ENCODE measurements around the gene STMN1.

Gene STMN1

GRCh38 chr1:25878690-25879089 lies 27.5 kb downstream of the STMN1 start:
- TF ChIP-seq, protein P1, sequence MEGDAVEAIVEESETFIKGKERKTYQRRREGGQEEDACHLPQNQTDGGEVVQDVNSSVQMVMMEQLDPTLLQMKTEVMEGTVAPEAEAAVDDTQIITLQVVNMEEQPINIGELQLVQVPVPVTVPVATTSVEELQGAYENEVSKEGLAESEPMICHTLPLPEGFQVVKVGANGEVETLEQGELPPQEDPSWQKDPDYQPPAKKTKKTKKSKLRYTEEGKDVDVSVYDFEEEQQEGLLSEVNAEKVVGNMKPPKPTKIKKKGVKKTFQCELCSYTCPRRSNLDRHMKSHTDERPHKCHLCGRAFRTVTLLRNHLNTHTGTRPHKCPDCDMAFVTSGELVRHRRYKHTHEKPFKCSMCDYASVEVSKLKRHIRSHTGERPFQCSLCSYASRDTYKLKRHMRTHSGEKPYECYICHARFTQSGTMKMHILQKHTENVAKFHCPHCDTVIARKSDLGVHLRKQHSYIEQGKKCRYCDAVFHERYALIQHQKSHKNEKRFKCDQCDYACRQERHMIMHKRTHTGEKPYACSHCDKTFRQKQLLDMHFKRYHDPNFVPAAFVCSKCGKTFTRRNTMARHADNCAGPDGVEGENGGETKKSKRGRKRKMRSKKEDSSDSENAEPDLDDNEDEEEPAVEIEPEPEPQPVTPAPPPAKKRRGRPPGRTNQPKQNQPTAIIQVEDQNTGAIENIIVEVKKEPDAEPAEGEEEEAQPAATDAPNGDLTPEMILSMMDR (IDR thresholded peaks at IDR 0.05; ENCODE audit: control extremely low read depth, extremely low read depth, low read depth, missing control alignments): no peak
- no peak for DNase-seq (ENCODE audit: extremely low spot score)
- POLR2A ChIA-PET: no interaction called here
- CTCF ChIA-PET: interaction anchor here (4.7 to 9.2 kb wide), 2 partner anchors 17 to 18 kb away, joined by 34 to 59 read pairs; no protein-coding TSS in a partner anchor

DNA sequence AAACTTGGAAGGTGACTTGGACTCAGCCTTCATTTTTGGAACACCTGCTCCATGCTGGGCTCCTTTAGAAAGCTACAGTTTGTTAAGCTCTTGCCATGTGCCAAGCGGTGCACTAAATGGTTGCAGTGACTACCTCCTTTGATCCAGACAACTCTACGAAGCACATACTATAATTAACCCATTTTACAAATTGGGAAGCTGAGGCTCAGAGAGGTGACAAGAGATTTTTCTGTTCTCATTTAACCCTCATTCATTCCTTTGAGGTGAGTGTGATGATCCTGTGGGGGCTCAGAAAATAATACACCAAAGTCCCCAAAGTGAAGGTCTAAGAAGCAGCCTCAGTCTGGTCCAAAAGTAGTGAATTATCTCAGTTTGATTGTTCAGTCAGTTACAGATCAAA lies 29.1 kb downstream of the STMN1 start:
- TF ChIP-seq, protein P1 (IDR thresholded peaks at IDR 0.05; ENCODE audit: control extremely low read depth, extremely low read depth, low read depth, missing control alignments): no peak
- DNase-seq (ENCODE audit: extremely low spot score): no peak
- POLR2A ChIA-PET: no interaction called here
- CTCF ChIA-PET: interaction anchor here (1.1 to 4.7 kb wide), 3 partner anchors 18 to 41 kb away, joined by 3 to 34 read pairs (median 3); no protein-coding TSS in a partner anchor

- POLR2A ChIA-PET: no interaction called here
- TF ChIP-seq, protein P1 (IDR thresholded peaks at IDR 0.05; ENCODE audit: control extremely low read depth, extremely low read depth, low read depth, missing control alignments): no peak
- DNase-seq (ENCODE audit: extremely low spot score): no peak
- CTCF ChIA-PET: interaction anchor here (1.1 to 4.7 kb wide), 2 partner anchors 19 to 41 kb away, joined by 3 to 34 read pairs; no protein-coding TSS in a partner anchor
These were observed 29.5 kb downstream of the STMN1 start for GRCh38 chr1:25876693-25877077.

GRCh38 chr1:25875856-25876692 lies 30.1 kb downstream of the STMN1 start:
- ChIA-PET POLR2A (interaction anchor here (0.6 to 1.4 kb wide), 3 partner anchors 12 to 976 kb away, joined by 3 read pairs; no protein-coding TSS in a partner anchor), CTCF (interaction anchor here (1.1 to 4.7 kb wide), 6 partner anchors 14 to 121 kb away, joined by 3 to 34 read pairs (median 5); partner anchors contain the start of gene PAFAH2)
- no peak for DNase-seq (ENCODE audit: extremely low spot score)
- TF ChIP-seq, protein P1 (IDR thresholded peaks at IDR 0.05; ENCODE audit: control extremely low read depth, extremely low read depth, low read depth, missing control alignments): no peak

DNA sequence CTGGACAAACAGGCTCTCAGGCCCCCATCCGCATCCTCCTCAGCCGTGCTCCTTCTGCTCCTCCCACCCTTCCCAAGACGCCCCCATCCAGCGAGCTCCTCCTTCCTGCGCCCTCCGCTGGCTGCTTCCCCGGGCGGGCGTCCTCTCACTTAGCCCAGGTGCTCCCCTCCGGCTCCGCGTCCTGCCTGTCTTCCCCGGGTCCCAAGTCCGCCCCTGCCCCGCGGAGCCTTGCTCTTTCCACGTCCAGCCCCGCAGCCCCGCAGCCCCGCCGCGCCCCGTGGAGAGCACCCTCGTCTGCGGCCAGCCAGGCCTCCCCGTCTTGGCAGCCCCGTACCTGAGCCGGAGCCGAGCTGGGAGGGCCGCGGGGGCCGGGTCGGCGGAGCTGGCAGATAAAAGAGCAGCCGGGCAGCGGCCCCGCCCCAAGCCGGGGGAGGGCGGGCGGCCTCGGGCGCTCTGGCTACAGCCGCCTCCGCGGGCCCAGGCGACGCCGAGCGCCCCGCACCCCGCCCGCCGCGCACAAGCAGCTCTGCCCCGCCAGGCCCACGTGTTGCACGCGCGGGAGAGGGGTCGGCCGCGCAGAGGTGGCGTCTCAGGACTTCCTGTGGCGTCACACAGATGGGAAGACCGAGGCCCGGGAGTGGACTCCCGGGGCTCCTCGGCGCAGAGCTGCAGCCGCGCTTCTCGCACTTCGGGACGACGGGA lies 30.9 kb downstream of the STMN1 start, which contains the start of gene PAQR7:
Gene PAQR7 (minus strand): TSS at position 555 of the 702 bp plus-strand sequence. CDS start 11,869 bp downstream, outside the sequence.
- CTCF ChIA-PET: interaction anchor here (1.1 to 4.7 kb wide), 6 partner anchors 15 to 122 kb away, joined by 3 to 34 read pairs (median 5); partner anchors contain the start of gene PAFAH2
- TF ChIP-seq, protein P1 (IDR thresholded peaks at IDR 0.05; ENCODE audit: control extremely low read depth, extremely low read depth, low read depth, missing control alignments): peak; percentile 41

DNA sequence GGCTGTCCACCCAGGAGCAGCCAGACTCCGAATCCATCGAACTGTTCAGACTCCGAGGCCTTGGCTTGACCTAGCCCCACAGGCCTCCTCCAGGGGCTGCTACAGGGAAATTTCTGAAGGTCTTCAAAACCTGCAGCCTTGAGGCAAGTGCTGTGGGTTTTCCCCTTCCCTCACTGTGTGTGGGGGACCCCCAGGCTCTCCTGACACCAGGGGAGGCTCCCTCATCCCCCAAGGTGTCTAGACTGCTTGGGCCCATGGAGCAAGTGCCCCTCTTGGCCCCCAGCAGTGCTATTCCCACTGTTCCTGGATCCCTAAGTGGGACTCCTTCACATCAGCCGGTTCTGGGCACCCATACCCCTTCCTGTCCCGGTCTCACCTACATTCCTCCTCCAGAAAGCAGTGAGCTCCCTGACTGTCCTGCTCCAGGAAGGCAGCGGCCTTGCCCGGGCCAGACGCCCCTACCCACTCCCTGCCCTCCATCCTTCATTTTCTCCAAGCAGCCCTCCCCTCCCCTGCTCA lies 31.5 kb downstream of the STMN1 start:
- CTCF ChIA-PET: interaction anchor here (0.8 to 4.7 kb wide), 7 partner anchors 8 to 447 kb away, joined by 3 to 34 read pairs (median 5); partner anchors contain the start of gene PAFAH2
- TF ChIP-seq, protein P1 (IDR thresholded peaks at IDR 0.05; ENCODE audit: control extremely low read depth, extremely low read depth, low read depth, missing control alignments): no peak
- DNase-seq (ENCODE audit: extremely low spot score): no peak
- POLR2A ChIA-PET: interaction anchor here (1.4 kb wide), 1 partner anchor 21 kb away, joined by 3 read pairs; no protein-coding TSS in a partner anchor

More for the DNA sequence above, 30.9 kb downstream of the STMN1 start, which contains the start of gene PAQR7:
- POLR2A ChIA-PET: interaction anchor here (0.6 to 1.4 kb wide), 3 partner anchors 11 to 975 kb away, joined by 3 read pairs; no protein-coding TSS in a partner anchor
- DNase-seq (ENCODE audit: extremely low spot score): peak; percentile 83
